Stimulated activated CD4-positive, alpha-beta T cell treated with anti-CD3 and anti-CD28 coated beads, Interleukin-12 subunit alpha, Interleukin-12 subunit beta, amount 100 ng/mL, for 48 hours (primary cell): Measurements from ENCODE around the gene LRFN4.
A peak's percentile ranks its signal among the peaks of the same experiment; 100 is the strongest.

ENCODE experiments used
- DNase-seq, 3 donors: peaks; one replicate each; pipeline ENCODE4 v3.0.0-alpha.2; 2020; ENCODE audit warnings: low read depth in 2 of 3, low spot score in 1 of 3

Gene LRFN4

DNA sequence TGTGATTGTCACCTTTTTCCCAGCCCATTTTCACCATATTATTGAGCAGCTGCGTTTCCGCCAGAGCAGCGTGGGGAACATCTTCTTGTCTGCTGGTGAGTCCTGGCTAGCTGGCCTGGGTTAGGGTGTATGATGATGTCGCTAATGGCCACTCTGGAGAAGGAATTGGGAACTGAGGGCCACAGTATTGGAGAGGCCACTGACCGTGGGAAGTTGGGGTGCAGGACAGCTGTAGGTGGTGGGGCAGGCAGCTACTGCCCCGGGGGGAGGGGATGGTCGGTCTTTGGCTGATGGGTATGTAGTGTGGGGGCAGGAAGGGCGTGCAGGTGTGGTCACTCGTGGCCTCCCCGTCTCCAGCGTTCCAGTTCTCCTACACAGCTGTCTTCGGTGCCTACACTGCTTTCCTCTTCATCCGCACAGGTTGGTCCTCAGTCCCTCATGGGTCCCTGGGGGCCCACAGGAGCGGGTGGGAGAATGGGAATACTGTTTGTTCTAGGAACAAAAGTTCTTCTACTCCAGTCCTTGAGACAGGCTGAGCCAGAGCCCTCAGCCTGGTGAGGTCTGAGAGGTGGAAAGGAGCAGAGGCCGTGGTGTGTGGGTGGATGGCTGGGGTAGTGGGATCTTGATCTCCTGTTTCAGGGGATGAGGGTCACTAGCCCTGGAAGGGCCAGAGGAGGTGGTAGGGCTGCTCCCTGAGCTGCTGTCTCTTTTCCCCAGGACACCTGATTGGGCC is 11.6 kb upstream of the LRFN4 start:
- DNase-seq = no peak

DNA sequence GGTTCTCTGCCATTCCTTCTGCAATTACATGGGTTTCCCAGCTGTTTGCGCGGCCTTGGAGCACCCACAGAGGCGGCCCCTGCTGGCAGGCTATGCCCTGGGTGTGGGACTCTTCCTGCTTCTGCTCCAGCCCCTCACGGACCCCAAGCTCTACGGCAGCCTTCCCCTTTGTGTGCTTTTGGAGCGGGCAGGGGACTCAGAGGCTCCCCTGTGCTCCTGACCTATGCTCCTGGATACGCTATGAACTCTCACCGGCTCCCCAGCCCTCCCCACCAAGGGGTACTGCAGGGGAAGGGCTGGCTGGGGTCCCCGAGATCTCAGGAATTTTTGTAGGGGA is 11.0 kb upstream of the LRFN4 start:
- no peak for DNase-seq

DNA sequence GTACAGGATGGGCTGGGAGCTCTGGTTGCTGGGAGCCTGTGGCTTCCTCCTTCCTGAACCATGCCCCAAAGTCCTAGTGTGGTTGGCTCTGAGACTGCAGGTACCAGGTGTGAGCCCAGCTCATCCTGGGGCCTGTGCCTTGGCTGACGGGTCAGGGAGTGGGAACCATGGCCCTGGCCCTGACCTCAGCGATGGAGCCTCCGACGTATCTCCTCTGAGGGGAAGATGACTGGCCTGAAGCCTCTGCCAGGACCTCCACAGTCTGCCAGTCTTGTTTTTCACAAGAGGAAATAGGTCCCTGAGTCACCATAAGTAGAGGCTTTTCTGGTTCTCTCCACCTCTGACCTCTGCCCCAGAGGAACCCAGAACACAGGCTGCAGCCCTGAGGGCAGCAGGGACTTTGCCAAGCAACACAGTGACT is 10.2 kb upstream of the LRFN4 start:
- DNase-seq = no peak

DNA sequence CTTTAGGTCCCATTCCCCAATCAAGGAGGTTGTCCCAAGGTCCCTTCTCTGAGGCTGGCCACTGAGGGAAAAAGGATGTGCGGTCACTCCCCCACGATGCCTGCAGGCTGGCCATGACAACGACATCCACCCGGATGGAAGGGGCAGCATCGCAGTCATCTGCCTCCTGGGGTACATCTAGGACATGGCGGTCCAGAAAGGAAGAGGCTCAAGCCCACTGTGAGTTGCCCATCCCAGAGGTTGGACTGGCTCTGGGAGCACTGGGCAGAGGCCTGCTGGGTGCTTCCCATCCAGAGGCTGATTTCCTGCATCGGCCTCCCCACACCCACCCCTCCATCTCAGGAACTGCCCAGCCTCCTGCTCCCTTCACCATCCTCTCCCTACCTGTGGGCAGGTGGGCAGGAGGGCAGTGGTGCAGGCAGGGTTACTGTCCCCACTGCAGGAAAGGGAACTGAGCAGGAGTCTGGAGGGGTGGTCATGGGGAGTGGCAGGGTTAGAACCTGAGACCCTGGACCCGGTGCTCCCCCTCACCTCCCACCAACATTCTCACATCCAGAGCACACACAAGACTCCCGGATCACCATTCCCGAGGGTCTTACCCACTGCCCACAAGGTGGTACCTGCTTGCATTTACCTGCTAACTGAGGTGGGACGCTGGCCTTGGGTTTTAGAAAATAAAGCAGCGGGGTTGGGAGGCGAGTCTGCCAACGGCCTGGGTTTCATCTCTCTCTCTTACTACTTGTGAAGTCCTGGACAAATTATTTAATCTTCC is 9.2 kb upstream of the LRFN4 start:
- DNase-seq = no peak

DNA sequence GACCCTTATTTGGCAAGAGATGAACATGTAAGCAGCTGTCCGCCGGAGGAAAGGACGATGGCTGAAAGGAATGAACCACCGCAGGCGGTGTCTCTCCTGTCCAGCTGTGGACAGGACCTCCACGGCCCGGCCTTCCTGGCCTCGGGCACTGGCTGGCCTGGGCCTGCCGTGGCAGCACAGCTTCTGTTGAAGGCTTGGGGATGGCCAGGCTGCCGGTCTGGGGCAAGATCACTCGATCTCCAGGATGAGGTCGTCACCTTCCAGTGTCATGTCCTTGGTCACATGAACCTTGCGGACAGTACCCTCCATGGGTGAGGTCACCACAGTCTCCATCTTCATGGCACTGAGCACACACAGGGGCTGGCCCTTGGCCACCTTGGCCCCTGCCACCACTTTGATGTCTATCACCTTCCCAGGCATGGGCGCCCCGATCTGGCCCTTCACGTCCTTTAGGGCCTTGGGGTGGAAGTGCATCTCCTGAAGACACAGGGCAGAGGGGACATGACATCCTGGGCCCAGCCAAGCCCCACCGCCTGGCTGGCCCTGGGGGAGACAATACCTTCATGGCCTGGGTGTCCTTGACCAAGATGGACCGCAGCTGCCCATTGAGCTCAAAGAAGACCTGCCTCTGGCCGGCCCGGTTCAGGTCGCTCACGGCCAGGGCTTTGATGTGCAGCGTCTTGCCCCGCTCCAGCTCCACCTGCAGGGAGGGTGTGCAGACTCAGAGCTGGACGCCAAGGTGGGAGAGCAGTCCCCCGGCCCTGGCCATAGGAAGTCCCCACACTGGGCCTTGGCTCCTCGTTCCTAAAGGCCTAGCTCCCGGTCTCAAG is 8.0 kb upstream of the LRFN4 start:
- DNase-seq = no peak

DNA sequence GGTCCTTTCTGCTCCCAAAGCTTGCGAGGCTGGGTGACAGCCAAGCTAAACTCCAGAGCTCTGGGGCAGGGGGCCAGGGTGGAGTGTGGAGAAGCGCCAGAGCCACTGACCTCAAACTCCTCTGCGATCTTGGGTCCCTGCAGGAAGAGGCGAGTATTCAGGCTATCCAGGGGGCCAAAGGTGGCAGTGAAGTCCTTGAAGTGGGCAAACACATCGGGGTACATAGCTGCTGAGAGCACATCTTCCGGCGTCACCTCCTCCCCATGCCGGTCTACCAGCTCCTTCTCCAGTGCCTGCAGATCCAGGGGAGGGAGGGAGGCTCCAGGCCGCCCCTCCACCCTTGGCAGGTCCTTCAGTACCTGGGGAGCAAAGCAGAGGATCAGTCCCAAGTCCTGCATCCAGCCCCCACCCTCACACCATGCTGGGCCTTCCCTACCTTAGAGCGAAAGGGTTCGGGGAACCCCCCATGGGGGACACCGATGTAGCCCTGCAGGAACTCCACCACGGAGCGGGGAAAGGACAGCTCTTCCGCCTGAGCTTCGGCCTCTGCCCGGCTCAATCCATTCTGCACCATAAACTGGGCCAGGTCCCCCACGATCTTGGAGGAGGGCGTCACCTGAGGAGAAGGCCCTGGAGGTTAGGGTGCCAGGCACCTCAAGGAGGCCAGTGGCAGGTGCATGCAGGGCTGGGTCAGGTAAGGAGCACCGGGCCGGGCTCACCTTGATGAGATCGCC is 7.2 kb upstream of the LRFN4 start:
- DNase-seq = no peak

DNA sequence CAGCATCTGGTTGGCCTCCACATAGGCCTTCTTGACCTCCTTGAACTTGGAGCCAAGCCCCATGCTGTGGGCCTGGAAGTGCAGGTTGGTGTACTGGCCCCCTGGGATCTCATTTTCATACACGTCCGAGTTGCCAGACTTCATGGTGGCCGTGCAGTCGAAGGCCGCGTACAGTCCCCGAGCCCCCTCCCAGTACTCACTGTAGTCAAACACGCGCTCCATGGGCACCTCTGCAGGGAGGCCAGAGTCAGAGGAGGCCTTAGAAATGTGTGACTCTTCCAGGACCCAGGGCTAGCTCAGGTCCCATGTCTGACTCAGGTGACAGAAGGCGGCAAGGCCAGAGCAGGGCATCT is 6.7 kb upstream of the LRFN4 start:
- no peak for DNase-seq

DNA sequence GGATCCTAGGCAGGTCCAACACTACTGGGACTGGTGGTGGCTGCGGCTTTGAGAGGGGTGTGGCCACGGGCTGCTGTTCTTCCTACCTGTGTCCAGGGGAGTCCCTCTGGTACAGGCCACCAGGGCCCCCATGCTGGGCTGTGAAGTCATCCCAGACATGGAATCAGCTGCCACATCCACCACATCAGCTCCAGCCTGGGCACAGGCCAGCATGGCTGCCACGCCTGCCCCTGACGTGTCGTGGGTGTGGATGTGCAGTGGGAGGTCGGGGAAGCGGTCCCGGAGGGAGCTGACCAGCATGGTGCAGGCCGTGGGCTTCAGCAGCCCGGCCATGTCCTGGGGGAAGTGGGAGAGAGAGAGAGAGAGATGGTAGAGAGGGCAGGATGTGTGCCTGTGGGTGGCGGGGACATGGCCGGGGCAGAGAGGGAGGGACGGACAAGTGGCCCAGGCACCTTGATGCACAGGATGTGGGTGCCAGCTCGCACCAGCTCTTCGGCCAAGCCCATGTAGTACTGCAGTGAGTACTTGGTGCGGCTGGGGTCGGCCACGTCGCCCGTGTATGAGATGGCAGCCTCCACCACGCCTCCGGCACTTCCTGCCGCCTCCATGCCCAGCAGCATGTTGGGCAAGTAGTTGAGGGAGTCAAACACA is 6.2 kb upstream of the LRFN4 start:
- no peak for DNase-seq

DNA sequence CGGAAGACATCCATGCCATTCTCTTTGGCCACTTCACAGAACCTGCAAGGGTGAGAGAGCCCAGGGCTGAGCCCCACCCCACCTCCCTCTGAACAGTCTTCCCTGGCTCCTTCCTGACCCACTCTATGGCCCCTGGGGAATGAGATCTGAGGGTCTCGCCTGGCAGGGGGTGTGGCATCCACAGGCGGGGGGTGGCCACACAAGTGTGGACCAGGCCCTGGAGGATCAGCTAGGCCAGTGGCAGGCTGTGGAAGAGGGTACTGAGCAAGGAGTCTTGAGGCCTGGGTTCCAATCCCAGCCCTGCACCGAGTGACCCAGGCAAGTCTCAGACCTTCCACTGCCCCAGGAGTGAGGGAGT is 5.6 kb upstream of the LRFN4 start:
- no peak for DNase-seq

DNA sequence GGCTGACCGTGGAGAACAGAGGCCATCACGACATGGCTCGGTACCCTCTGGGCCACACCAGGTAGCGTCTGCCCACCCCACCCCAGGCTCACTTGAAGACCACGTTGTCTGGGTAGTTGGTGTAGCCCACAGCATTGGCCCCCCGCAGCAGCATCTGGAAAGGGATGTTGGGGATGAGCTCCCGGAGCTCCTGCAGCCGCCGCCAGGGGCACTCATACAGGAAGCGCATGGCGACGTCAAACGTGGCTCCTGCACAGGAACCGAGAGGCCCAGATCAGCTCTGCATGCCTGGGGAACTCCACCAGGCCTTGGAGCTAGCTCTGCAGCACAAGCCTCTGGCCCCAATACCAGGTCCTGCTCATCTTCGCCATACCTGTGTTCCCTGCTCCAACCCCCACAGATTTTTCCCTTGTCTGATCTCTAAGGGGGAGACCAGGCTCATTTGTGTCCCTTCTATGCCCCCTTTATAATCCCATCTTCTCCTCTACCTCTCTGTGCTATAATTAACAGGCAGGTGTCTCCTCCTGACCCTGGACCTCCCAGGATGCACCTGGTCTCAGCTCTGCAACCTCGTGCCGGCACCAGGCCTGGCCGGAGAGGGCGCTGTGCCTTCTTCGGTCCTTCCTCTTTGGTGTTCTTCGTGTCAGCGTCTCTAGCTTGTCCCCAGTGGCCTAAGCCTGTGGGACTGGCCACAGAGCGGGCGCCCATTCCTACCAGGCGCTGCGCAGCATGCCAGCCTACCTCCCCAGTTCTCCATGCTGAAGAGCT is 5.0 kb upstream of the LRFN4 start:
- DNase-seq = peak in 2 of 3 donors; percentile 13 to 20

DNA sequence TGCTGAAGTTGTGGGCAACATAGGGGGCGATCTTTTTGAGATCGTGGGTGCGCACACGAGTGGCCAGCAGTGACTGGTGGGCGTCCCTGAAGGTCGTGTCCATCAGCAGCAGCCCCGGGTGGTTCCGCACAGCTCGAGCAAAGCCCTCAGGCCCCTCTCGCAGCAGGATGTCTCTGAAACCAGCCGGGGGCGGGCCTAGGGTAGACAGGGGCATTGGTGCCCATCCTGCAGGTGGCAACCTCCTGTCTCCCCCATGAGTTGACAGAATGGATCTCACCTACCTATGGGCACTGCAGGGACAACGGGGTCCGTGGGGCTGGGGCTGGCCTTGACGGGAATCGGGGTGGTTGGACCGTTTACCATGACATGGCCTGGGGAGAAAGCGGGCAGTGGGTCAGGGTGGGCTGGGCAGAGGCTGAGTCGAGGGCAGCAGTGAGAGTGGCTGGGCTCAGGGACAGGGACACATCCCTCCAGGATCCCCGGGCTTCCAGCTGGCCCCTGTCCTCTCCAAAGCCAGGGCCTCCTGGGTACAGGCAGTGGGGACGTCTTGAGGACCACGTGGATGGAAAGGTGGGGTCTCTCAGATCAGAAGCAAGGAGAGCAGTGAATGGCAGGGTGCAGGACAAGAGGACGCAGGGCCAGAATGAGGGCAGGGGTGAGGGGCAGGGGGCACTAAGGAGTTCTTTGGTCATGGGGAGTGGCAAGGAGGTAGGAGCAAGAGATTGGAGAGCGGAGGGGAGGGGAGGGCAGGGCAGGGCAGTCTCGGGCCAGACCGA is 4.2 kb upstream of the LRFN4 start:
- no peak for DNase-seq

DNA sequence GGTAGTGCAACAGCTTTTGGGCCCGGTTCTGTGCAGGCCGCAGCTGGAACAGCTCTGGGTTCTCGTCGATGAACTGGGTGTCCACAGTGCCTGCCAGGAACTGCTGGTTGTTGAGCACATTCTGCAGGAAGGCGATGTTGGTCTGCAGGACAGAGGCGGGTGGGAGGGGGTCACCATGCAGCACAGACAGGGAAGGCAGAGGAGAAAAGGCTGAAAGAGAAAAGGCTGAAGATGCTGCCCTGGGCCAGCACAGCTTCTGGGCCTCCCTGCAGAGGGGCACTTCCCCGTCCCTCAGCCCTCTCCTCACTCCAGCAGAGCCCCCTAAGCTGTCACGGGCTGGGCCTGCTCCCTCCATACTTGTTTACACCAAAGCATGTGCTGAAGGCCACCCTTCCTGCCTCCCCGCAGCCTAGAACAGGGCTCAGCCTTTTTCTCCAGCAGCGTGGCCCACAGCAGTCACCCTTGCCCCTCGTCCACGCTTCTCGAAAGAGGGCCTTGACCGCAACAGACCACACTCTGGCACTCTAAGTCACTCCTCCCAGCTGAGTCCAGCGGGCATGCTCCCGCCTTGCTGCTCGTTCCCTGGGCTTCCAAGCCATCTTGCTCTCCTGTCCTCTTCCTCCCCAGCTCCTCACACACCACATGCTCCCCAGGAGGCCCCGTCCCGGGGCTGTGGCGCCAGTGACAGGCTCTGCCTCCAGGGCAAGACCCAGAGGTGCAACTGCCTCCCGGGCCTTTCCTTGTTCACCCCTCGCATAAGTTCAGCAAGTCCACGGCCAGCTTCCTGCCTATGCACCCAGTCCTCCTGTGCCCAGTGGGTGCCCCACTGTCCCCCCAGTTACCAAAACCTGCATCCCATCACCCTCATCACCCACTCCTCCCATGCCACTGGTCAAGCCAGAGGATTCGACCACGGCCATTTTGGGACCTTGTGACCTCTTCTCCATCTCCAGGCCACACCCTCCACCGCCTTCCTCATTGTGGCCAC is 3.3 kb upstream of the LRFN4 start:
- no peak for DNase-seq

DNA sequence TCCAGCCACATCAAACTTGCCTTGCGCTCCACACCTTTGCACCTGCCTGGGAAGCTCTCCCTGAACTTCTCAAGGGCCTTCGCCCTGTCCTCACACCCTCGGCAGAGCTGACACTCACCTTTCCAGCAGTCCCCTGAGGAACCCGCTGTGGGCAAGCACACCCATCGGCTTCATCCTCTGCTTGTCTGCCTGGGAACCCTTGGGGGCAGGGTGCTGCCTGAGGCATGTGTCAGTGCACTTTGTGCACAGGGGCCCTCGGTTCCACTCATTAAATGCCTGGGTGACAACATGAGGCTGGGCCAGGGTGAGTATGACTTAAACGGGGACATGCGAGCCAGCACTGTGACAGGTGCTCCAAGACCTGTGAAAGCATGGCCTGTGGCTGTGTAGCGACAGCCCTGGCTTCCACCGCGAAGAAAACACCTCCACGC is 2.6 kb upstream of the LRFN4 start:
- DNase-seq = no peak

DNA sequence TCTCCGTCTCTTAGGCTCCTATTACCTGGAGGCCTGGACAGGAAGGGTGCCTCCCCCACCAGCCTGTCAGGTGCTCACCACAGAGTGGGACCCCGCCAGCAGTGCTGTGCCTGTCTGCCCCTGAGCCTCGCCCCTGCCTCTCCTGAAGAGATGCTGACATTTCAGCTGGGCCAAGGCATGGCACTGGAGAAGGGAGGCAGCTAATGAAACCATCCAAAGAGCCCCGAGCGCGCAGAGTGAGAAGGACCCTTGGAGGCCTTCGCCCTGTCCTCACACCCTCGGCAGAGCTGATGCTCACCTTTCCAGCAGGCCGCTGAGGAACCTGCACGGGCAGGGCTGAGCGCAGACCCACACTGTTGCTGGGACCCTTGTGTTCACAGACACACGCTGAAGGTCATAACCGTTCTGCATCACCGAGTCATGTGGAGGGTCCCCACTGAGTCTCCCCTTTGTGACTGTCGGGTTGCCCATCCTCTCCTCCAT is 2.1 kb upstream of the LRFN4 start:
- no peak for DNase-seq

DNA sequence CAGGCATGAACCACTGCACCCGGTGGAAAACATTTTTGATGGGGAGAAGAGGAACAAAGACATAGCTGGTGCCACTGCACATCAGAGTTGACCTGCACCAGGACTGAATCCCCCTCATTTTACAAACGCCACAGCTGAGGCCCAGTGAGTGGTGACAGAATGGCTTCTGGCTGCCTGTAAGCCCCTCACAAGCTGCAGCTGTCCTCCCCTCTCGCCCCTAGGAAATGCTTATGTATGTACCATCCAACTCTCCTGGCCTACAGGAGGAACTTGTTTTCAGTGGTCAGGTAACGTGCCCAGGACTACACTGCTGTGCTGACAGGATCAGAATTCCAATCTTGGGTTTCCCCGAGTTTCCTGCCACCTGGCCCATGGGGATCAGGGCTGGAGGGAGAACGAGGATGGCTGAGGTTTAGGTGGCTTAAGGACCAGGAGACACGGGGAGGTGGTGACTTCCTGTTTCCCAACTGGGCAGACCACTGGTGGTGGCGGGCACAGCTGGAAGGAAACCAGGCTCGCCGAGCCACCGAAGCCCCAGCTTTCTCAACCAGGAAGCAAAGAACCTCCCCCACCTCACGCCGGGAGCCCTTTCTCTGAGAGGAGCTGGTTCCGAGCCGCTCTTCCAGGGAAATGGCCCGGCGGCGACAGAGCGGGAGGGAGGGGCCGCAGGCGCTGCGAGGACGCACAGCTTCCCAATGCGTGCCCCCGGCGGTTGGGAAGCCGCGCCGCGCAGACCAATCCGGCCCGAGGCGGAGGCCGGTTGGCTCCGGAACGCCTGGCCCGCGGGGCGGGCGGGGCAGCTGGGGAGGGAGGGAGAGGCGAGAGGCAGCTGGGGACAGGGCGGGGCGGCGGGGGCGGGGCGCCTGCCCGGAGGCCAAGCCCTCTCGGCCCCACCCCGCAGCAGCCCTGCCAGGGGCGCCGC is 1.0 kb upstream of the LRFN4 start:
- DNase-seq = peak; percentile 70 to 87 (median 80)

DNA sequence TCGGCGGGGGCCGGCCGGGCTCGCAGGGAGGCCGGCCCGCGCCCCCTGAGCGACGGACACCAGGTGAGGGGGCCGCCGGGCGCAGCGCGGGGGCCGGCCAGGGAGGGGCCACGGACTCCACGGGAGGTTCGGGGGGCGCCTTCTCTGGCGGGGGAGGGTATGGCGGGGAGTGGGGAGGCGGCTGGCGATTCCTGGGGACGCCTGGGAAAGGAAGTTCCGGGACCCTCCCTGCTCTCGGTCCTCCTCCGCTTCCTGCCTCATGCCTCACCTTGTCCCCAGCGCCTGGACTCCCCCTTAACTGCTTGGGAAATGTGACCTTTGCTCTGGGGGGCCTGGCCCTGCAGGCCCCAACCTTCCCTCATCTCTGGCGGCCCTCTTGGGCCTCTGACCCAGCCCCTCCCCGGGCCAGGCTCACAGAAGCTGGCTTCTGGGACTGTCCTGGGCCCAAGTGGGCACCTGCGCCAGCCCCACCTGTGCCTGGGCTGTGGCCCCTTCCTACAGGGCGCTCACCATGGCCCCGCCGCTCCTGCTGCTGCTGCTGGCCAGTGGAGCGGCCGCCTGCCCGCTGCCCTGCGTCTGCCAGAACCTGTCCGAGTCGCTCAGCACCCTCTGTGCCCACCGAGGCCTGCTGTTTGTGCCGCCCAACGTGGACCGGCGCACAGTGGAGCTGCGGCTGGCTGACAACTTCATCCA is 516 bp downstream of the LRFN4 start:
- no peak for DNase-seq

DNA sequence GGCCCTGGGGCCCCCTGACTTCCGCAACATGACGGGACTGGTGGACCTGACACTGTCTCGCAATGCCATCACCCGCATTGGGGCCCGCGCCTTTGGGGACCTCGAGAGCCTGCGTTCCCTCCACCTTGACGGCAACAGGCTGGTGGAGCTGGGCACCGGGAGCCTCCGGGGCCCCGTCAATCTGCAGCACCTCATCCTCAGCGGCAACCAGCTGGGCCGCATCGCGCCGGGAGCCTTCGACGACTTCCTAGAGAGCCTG is 992 bp downstream of the LRFN4 start:
- DNase-seq = no peak
